ENCODE data around the gene PLBD1. TPM values are rescaled to one million over a fixed set of nuclear protein-coding genes. Genes with fewer than 3 reads are reported as not detected.
A peak's percentile ranks its signal among the peaks of the same experiment; 100 is the strongest.

The PLBD1 gene
- total and polyA plus RNA-seq, 12 donors = 6.4 to 45.1 (median 27.6) TPM

- ATAC-seq (no peak), DNase-seq (no peak)
- Histone ChIP-seq H3K36me3 (no peaks in the 10 kb centered on the region), H3K4me1 (peaks cover 0 to 33% (median 12%) of the 10 kb centered on the region in 9 donors), H3K9me3 (no peaks in the 10 kb centered on the region), H3K27me3 (no peaks in the 10 kb centered on the region), H3K4me3 (no peak overlapping the region), H3K27ac (no peak overlapping the region)
- 84 to 94% methylated on average over 3 of the region's 3 CpGs for WGBS, 2 donors
- intact Hi-C loops (cut with DNase I) = no loop called here
- no peak for TF ChIP-seq CTCF (IDR thresholded peaks at IDR 0.05)
Measured at GRCh38 chr12:14571779-14572178, 4.1 kb upstream of the PLBD1 start.

GRCh38 chr12:14570231-14570630, 2.5 kb upstream of the PLBD1 start:
- Histone ChIP-seq H3K9me3 (no peaks in the 10 kb centered on the region), H3K27me3 (no peaks in the 10 kb centered on the region), H3K4me1 (peaks cover 0 to 37% (median 16%) of the 10 kb centered on the region in 9 donors), H3K4me3 (no peak overlapping the region), H3K36me3 (no peaks in the 10 kb centered on the region), H3K27ac (no peak overlapping the region)
- TF ChIP-seq CTCF (IDR thresholded peaks at IDR 0.05) = no peak
- DNase-seq (no peak), ATAC-seq (no peak)
- intact Hi-C loops (cut with DNase I) = no loop called here
- 97 to 98% methylated on average over 1 of the region's 1 CpG for WGBS, 2 donors

- H3K36me3 ChIP-seq = no peaks in the 10 kb centered on the region
- H3K4me3 ChIP-seq = no peak overlapping the region
- no peaks in the 10 kb centered on the region for H3K9me3 ChIP-seq
- TF ChIP-seq CTCF (IDR thresholded peaks at IDR 0.05) = no peak
- H3K27me3 ChIP-seq = no peaks in the 10 kb centered on the region
- H3K4me1 ChIP-seq = peaks cover 3 to 53% (median 17%) of the 10 kb centered on the region in 9 donors
- H3K27ac ChIP-seq = peak overlapping the region in 1 of 10 donors; percentile 10
- intact Hi-C loops (cut with DNase I) = loop anchor here in 1 of 10 donors (10.0 kb wide), 1 partner anchor 200 kb away; the partner anchor contains the start of gene ATF7IP
- no peak for ATAC-seq
- 80 to 85% methylated on average over 2 of the region's 2 CpGs for WGBS, 2 donors
- no peak for DNase-seq
Measured at GRCh38 chr12:14564336-14564959, 3.2 kb downstream of the PLBD1 start.

- peaks cover 3 to 60% (median 16%) of the 10 kb centered on the region in 9 donors for H3K4me1 ChIP-seq
- H3K27me3 ChIP-seq = no peaks in the 10 kb centered on the region
- no peak for DNase-seq
- H3K36me3 ChIP-seq = no peaks in the 10 kb centered on the region
- no peaks in the 10 kb centered on the region for H3K9me3 ChIP-seq
- WGBS, 2 donors = 79 to 90% methylated on average over 4 of the region's 4 CpGs
- H3K4me3 ChIP-seq = no peak overlapping the region
- ATAC-seq = no peak
- H3K27ac ChIP-seq = no peak overlapping the region
- intact Hi-C loops (cut with DNase I) = loop anchor here in 1 of 10 donors (10.0 kb wide), 1 partner anchor 198 kb away; the partner anchor contains the start of gene ATF7IP
- no peak for TF ChIP-seq CTCF (IDR thresholded peaks at IDR 0.05)
Measured at GRCh38 chr12:14563046-14563445, 4.6 kb downstream of the PLBD1 start.

All from heart right ventricle (tissue), 16 donors.